Stimulated activated CD4-positive, alpha-beta T cell treated with anti-CD3 and anti-CD28 coated beads, Interleukin-4, amount 100 ng/mL, for 24 hours (primary cell): ENCODE measurements around the gene NFIC.
"Not testable (repeated sequence)": the region's sequence is repeated elsewhere in the genome, so short reads cannot be mapped to it uniquely, and the experiment has no call there.

Source experiments
- DNase-seq: peaks from one replicate; pipeline ENCODE4 v3.0.0-alpha.2; 2020

Gene NFIC

GRCh38 chr19:3401004-3401768, 34.8 kb downstream of the NFIC start:
- DNase-seq = no peak

DNA sequence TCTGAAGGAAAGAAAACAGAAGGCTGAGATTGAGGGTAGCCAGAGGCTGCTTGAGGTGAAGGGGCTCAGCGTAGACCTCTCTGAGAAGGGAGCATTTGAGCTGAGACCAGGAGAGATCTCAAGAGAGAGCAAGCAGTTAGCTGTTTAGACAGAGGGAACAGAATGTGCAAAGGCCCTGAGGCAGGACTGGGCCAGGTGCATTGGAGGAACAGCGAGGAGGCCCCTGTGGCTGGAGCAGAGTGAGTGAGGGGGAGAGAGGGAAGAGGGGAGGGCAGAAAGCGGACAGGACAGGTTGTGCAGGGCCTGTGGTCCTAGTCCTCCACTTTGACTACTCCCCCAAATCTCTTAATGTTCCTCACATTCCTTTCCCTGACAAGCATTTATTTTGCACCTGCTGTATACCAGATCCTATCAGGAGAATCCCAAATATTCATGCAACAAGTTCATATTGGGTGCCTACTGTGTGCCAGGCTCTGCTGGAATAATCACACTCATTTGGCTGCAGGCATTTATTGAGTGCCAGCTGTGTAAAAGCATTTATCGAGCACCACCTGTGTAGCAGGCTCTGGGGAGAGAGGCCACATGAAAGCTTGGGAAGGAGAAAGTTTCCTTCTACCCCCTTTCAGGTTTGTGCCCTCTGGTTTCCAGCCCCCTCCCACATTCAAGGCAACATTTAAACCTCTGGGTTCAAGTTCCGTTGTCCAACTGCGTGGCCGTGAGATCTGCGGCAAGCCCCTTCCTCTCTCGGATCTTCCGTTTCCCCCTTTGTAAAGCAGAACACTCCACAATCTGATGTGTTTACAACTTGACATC, 36.5 kb downstream of the NFIC start:
- DNase-seq = no peak

DNA sequence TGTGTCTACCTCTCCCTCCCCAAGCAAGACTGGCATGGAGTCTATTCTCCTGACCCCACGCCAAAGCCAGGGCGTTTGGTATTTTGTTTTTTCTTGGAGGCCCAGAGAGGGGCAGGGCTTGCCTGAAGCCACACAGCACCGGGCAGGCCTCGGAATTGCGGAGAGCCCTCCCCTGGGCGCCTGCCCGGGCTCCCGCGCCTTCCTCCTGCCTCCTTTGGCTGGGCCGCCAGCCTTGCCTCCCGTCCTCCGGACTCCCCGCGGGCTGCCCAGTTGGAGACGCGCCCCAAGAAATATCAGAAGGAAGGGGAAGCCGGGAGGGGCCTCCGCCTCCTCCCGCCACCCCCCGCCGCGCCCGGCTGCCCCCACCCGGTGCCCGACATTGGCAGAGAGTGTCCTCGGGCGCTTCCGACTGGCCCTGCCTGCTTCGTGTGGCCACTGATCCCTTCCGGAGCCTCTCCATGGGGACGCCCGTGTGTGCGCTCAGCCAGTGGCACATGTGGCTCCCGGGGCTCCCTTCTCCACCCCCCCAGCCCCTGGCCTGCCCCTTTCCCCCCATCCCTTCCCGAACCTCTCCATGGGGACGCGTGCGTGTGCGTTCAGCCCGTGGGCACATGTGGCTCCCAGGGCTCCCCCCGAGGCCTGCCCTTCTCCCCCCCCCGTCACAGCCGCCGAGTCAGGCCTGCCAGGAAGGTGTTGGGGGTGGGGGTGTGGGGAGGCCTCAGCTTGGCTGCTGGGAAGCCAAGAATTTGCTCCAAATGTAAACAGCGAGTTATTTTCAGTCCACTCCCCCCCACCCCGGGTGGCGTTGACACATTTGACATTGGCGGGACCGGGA, 37.3 kb downstream of the NFIC start:
- DNase-seq = no peak

- no peak for DNase-seq
Observed at GRCh38 chr19:3404324-3405260, 38.2 kb downstream of the NFIC start.

- DNase-seq = no peak
Observed at GRCh38 chr19:3405261-3405653, 38.9 kb downstream of the NFIC start.

DNA sequence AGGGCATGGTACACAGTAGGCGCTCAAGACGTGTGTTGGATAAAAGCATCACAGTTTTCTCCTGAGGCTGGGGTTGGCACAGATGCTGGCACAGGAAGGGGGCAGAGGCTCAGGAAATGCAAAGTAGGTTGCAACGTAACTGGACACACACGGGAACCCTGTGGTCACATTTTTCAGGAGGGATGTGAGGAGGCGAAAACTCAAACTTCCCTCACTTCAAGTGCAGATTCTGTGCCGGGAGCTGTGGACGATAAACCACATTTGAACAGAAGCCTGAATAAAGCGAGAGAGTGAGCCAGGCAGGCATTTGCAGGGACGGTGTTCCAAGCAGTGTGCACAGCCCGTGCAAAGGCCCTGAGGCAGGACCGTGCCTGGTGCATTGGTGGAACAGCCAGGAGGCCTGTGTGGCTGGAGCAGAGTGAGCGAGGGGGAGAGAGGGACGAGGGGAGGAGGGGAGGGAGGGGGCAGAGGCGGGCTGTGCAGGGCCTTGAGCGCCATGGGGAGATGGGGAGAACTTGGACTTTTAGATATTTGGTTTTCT, 40.3 kb downstream of the NFIC start:
- DNase-seq = no peak

GRCh38 chr19:3407556-3408516, 41.5 kb downstream of the NFIC start:
- DNase-seq = no peak

- DNase-seq = no peak
Observed at GRCh38 chr19:3408996-3409345, 42.6 kb downstream of the NFIC start.

DNA sequence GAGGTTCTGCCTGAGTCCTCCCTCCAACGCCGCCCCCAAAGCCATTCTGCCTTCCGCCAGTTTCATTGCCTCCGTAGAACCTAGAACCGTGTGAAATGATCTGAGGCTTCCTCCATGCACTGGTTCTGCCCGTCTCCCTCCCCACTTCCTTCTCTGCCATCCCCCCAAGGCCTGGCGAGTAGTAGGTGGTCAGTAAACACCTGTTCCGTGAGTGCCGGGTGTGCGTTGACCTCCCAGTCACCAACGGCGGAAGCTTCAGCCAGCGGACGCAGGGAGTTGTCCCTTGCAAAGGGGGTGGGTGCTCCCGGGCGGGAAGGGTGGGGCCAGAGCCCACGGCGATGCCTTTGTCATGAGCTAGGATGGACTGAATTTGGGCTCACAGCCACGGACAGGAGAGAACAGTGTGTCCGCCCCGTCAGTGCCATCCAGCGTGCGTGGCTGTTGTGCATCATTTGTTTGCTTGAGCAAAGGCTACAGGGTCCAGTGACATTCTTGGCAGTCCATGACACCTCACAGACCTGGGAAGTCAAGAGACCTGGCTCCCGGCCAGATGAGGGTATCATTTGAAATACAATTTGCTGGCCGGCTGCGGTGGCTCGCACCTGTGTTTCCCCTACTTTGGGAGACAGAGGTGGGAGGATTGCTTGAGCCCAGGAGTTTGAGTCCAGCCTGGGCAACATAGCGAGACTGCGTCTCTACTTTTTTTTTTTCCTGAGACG, 43.1 kb downstream of the NFIC start:
- no peak for DNase-seq

- no peak for DNase-seq
Observed at GRCh38 chr19:3411636-3412035, 45.3 kb downstream of the NFIC start.

- DNase-seq = no peak
Observed at GRCh38 chr19:3412066-3412465, 45.7 kb downstream of the NFIC start.

DNA sequence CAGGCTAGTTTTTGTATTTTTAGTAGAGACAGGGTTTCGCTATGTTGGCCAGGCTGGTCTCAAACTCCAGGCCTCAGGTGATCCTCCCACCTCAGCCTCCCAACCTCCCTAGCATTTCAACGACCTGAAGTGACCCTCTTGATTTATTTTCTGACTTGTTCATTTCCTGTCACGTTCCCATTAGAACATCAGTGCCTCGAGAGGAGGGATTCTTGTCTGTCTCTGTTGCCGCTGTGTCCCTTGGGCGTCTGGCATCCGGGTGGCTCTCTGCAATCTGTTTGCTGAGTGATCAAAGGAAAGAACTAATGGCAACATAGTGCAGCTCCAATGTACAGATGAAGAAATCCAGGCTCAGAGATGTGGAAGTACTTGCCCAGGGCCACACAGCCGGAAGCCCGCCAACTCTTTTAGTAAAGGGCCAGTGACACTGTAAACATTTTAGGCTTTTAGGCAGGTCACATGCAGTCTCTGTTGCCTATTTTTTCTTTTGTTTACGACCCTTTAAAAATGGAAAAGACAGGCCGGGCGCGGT, 47.5 kb downstream of the NFIC start:
- DNase-seq = no peak

DNA sequence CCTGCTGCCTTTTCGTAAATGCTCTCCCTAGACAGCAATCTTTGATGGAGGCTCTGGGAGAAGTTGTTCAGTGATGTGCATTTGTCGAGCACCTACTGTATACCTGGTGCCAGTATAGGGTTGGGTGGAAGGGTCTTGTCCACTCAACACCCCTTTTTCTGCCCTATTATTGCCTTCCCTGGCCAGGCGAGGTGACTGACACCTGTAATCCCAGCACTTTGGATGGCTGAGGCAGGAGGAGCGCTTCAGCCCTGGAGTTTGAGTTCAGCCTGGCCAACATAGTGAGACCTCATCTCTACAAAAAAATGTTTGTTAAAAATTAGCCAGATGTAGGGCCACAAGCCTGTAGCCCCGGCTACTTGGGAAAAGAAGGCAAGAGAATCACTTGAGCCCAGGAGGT, 49.3 kb downstream of the NFIC start:
- DNase-seq = no peak

DNA sequence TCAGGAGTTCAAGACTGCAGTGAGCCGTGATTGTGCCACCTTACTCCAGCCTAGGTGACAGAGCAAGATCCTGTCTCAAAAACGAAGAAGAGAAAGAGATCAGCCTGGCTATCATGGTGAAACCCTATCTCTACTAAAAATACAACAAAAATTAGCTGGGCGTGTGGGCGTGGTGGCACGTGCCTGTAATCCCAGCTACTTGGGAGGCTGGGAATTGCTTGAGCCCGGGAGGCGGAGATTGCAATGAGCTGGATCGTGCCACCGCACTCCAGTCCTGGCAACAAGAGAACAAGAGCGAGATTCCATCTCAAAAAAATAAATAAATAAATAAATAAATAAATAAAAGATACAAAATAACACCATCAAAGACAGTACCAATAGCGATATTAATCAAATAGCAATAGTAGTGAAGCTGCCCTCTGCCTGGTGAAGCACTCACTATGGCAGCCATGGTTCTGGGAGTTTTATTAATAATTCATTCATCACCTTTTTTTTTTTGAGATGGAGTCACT, 53.9 kb downstream of the NFIC start:
- DNase-seq = no peak

- no peak for DNase-seq
Observed at GRCh38 chr19:3420909-3421619, 54.7 kb downstream of the NFIC start.

DNA sequence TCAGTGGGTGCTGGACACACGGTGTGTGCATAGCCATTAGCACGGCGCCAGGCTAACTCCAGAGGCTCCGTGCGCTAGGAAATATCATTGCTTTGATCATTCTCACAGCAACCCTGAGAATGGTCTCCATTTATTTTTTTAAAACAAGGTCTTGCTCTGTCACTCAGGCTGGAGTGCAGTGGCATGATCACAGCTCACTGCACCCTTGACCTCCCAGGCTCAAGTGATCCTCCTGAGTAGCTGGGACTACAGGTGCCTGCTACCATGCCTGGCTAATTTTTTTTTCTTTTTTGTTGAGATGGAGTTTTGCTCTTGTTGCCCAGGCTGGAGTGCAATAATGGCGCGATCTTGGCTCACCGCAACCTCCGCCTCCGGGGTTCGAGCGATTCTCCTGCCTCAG, 55.3 kb downstream of the NFIC start:
- not testable (repeated sequence) for DNase-seq

- no peak for DNase-seq
Observed at GRCh38 chr19:3423183-3423829, 56.9 kb downstream of the NFIC start.

DNA sequence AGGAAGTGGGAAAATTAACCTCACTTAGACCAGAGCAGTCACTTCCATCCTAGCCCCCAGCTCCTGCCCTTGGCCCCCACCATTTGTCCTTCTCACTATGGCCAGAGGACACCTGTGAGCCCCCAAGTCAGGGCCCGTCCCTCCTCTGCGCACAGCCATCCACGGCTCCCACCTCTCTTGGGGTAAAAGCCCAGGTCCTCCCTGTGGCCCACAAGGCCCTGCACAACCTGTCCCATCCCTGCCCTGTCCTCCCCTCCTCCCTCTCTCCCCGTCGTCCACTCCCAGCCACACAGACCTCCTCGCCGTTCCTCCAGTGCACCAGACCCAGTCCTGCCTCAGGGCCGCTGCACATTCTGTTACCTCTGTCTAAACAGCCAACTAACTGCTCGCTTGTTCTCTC, 60.0 kb downstream of the NFIC start:
- no peak for DNase-seq

GRCh38 chr19:3430366-3430680, 63.9 kb downstream of the NFIC start:
- not testable (repeated sequence) for DNase-seq
